ENCODE measurements around the gene CHD9.
"Not testable (repeated sequence)": the region's sequence is repeated elsewhere in the genome, so short reads cannot be mapped to it uniquely, and the experiment has no call there.

Gene CHD9

DNA sequence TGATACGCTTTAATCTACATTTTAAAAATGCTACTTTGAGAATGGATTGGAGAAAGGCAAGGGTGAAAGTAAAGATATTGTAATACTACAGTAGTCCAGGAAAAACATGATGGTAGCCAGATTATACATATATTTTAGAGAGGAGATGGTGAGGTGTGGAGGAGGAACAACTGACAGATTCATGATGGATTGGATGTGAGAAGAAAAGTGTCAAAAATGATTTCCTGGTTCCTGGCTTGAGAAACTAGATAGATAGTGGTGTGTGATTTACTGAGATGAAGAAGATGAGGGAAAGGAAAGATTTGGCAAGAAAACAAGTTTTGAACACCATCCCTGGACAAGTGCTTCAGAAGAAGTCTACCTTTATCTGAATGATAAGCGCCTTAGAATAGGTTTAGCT is 80.5 kb downstream of the CHD9 start:
- no peak for DNase-seq

- DNase-seq: no peak
These were observed 88.2 kb downstream of the CHD9 start for GRCh38 chr16:53142823-53143568.

- no peak for DNase-seq
These were observed 92.8 kb downstream of the CHD9 start for GRCh38 chr16:53147500-53148065.

DNA sequence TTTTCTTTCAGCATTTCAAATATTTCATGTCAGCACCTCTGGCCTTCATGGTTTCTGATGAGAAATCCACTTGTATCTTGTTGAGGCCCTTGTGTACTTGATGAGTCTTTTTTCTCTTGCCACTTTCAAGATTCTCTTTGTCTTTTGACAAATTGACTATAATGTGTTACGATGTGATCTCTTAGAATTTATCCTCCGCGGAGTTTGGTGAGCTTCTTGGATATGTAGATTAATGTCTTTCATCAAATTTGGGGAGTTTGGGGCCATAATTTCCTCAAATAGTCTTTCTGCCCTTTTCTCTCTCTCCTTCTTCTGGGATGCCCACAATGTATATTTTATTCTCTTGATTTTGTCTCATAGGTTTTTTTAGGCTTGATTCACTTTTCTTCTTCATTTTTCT is 96.0 kb downstream of the CHD9 start:
- no peak for DNase-seq

DNA sequence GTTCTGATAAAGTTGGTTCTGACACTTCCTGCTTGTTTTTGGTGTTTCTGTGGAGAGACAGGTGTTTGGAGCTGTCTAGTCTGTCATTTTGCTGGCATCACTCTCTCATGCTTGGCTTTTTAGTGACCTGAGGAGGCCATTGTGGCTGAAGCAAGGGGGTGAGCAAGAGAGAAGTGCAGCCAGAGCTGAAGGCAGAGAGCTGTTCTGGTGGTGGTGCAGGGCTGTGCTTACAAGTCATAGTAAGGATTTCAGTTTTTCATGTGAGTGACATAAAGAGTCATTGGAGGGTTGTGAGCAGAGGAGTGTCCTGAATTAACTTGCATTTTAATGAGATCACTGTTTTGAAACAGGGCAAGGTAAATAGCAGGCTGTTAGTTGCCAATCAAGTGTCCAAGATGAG is 97.5 kb downstream of the CHD9 start:
- no peak for DNase-seq

GRCh38 chr16:53153130-53153529 is 98.3 kb downstream of the CHD9 start:
- DNase-seq: no peak

GRCh38 chr16:53154513-53154912 is 99.7 kb downstream of the CHD9 start:
- DNase-seq: no peak

DNA sequence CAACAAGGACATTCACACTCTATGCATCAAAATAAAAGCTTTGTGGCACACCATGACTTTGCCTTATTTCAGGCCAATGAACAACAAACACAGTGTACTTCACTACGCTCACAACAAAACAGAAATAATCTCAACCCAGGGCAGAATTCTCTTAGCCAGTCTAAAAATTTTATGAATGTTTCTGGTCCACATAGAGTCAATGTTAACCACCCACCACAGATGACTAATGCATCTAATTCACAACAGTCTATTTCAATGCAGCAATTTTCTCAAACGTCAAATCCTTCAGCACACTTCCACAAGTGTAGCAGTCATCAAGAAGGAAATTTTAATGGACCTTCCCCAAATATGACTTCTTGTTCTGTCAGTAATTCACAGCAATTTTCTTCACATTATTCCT is 101.7 kb downstream of the CHD9 start:
- no peak for DNase-seq

GRCh38 chr16:53159781-53160436 is 105.1 kb downstream of the CHD9 start:
- peak; percentile 33 to 39 for DNase-seq

- DNase-seq: no peak
These were observed 111.3 kb downstream of the CHD9 start for GRCh38 chr16:53166099-53166498.

GRCh38 chr16:53168744-53169143 is 114.0 kb downstream of the CHD9 start:
- DNase-seq: no peak

DNA sequence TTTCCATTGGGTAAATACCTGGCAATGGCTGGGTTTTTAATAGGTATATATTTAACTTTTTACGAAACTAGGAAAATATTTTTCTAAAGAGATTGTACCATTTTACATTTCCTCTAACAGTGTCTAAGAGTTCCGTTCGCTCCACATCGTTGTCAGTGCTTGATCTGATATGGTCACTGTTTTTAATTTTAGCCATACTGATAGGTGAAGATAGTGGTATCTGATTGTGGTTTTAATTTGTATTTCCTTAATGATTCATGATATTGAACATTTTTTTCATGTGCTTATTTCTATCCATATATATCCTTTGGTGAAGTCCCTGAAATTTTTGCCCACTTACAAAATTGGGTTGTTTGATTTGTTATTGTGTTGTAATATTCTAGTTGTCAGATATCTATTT is 117.7 kb downstream of the CHD9 start:
- DNase-seq: no peak

DNA sequence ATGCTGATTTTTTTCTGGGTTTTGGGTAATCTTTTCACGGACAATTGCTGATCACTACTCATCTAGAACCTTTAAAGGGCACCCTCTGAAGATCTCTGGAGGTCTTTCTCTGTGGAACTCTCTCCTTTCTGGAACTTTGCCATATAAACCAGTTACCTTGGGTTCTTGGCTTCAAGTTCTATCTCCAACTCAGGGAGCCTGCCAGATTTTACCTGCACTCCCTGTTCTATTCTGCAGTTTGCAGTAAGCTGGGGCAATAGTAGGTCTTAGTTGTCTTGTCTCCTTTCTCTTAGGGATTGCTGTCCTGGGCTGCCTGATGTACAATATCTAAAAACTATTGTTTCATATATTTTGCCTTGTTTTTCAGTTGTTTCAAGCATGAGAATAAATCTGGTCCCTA is 120.3 kb downstream of the CHD9 start:
- DNase-seq: no peak

DNA sequence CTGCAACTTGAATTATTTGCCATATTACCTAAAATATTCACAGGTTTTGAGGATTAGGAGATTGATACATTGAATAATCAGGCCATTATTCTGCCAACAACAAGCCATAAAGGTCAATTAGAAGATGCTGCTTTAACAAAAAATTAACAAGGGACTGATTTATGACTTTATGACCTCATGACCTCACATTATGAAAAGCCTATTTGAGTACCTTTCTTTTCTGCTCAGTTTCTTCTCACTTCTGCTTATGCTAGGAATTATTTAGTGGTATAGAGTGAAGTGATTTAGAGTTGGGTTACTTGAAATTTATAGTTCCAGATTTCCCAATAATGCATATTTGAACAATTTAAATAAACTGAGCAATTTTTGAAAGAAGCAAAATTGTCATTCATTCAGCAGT is 121.6 kb downstream of the CHD9 start:
- DNase-seq: no peak

GRCh38 chr16:53183442-53183841 is 128.7 kb downstream of the CHD9 start:
- no peak for DNase-seq

- DNase-seq: not testable (repeated sequence)
These were observed 130.9 kb downstream of the CHD9 start for GRCh38 chr16:53185741-53186140.

DNA sequence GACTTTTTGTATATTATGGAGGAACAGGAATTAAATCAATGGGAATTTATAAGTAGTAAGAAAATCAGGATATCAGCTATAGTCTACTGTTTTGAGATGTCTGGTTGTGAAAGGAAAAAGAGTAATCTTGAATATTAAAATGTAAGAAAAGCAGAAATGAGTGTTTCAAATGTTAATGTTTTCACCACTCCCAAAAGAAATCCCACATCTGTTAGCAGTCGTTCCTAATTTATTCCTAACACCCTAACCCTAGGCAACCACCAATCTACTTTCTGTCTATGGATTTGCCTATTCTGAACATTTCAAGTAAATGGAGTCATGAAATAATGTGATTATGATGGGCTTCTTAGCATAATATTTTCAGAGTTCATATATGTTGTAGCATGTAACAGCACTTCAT is 133.0 kb downstream of the CHD9 start:
- no peak for DNase-seq

GRCh38 chr16:53191413-53191812 is 136.6 kb downstream of the CHD9 start:
- DNase-seq: no peak

DNA sequence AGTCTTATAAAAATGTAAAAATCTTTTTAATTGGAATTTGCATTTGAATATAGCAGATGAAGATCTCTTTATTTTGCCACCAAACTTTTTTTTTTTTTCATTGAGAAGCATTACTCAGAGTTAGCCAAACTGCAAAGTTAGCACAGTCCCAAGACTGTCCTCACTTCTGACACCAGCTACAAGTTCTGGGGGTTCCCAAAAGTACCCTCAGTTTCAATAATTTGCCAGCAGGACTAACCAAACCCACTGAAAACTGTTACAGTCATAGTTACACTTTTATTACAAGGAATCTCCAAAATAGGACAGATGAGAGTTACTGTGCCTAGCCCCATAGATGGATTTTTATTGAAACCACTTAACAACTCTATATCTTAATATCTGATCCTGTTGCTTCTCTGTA is 144.1 kb downstream of the CHD9 start:
- no peak for DNase-seq

GRCh38 chr16:53201900-53202299 is 147.1 kb downstream of the CHD9 start:
- DNase-seq: no peak

GRCh38 chr16:53202398-53202797 is 147.6 kb downstream of the CHD9 start:
- DNase-seq: no peak

DNA sequence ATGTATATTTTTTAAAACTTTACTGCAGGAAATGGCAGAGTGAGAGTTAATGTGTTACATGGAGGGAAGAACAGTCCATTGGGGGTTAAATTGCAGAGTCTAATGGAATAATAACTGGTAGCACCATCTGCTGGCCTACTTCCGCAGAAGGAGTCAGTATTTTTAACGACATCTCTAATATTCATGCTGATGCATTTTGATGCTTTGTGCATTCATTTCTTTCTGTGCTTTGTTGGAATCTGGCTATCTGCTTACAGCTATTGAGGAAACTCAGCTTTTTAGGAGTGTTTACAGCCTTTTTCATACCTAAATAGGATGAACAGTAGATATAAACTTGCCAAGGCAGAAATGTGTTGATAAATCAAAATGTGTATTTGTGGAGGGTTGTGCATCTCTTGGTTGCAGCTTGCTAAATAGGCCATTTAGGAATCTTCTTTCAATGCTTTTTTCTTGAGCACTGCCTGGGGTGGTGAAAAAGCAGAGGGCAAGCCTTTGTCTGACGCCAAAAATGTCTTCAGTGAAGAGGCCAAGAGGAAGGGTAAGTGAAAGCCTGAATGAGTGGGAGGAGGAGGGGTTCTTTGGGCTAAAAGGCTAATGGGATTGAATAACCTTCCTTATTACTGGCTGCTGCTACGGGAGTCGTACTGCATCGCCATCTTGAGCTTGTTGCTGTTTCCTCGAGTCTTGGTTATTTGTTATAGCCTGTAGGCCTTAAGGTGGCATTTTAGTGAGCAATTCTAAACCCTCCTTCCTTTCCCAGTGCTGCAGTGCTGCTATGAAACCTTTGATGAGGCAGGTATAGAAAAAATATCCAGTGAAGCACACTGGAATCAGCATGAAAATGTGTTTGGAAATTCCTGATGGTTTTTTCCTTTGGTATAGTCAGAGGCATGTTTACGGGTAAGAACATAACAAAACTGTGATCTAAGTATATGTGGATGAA is 153.3 kb downstream of the CHD9 start:
- peak; percentile 68 to 78 for DNase-seq

DNA sequence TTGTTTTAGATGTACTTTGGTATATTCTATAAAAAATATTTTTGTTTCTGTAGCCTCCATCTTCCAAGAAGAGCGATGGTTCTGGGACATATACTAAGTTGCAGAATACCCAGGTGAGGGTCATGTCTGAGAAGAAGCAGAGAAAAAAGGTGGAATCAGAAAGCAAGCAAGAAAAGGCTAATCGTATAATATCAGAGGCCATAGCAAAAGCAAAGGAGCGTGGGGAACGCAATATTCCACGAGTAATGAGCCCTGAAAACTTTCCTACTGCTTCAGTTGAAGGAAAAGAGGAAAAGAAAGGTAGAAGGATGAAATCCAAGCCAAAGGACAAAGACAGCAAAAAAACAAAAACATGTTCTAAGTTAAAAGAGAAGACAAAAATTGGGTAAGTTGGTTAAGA is 154.6 kb downstream of the CHD9 start:
- no peak for DNase-seq
